Thyroid gland (tissue), 4 donors: ENCODE measurements around the gene DHDH.

Source experiments
- POLR2A ChIP-seq, 2 donors: fragments of 450-650 bp; IDR thresholded peaks; one replicate each; pipeline ENCODE4 v1.6.1; 2017; ENCODE audit warnings: antibody characterized with exemption in 2 of 2, mild to moderate bottlenecking in 2 of 2, moderate library complexity in 1 of 2
- TF ChIP-seq, protein P1 (sequence below), 6 experiments: fragments of 200-600 bp in 3 of 6; fragments of 450-650 bp in 3 of 6; sonication (generic) in 3 of 6; IDR thresholded peaks; one replicate each; pipeline ENCODE4 v1.5.1; 2016 to 2019; ENCODE audit warnings: antibody characterized with exemption in 6 of 6, mild to moderate bottlenecking in 2 of 6, inconsistent platforms in 1 of 6, moderate library complexity in 1 of 6

DNA sequence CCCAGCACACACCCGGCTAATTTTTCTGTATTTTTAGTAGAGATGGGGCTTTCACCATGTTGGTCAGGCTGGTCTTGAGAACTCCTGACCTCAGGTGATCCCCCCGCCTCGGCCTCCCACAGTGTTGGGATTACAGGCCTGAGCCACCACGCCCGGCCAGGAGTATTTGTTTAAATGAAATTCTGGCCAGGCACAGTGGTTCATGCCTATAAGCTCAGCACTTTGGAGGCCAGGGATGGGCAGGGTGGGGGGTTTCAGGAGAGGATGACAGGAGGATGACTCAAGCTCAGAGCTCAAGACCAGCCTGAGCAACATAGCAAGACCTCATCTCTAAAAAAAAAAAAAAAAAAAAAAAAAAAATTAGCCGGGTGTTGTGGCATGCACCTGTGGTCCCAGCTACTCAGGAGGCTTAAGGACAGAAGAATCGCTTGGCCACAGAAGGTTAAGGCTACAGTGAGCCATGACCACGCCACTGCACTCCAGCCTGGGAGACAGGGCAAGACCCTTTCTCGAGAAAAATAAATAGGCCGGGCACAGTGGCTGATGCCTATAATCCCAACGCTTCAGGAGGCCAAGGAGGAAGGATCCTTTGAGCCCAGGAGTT, 8.2 kb upstream of the DHDH start:
- TF ChIP-seq, protein P1, sequence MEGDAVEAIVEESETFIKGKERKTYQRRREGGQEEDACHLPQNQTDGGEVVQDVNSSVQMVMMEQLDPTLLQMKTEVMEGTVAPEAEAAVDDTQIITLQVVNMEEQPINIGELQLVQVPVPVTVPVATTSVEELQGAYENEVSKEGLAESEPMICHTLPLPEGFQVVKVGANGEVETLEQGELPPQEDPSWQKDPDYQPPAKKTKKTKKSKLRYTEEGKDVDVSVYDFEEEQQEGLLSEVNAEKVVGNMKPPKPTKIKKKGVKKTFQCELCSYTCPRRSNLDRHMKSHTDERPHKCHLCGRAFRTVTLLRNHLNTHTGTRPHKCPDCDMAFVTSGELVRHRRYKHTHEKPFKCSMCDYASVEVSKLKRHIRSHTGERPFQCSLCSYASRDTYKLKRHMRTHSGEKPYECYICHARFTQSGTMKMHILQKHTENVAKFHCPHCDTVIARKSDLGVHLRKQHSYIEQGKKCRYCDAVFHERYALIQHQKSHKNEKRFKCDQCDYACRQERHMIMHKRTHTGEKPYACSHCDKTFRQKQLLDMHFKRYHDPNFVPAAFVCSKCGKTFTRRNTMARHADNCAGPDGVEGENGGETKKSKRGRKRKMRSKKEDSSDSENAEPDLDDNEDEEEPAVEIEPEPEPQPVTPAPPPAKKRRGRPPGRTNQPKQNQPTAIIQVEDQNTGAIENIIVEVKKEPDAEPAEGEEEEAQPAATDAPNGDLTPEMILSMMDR (IDR thresholded peaks at IDR 0.05): no peak
- TF ChIP-seq POLR2A (IDR thresholded peaks at IDR 0.05): no peak
